Effector CD8-positive, alpha-beta T cell (primary cell): ENCODE data around the gene FUT9.
"Not testable (repeated sequence)": the region's sequence is repeated elsewhere in the genome, so short reads cannot be mapped to it uniquely, and the experiment has no call there.

Source experiments
- DNase-seq: peaks from one replicate; lab custom pipeline; 2025; lab: John Stamatoyannopoulos, UW

FUT9 gene

GRCh38 chr6:96184798-96185197, 169.0 kb downstream of the FUT9 start:
- DNase-seq, result no peak

- no peak for DNase-seq
Measured at GRCh38 chr6:96186094-96186493, 170.3 kb downstream of the FUT9 start.

DNA sequence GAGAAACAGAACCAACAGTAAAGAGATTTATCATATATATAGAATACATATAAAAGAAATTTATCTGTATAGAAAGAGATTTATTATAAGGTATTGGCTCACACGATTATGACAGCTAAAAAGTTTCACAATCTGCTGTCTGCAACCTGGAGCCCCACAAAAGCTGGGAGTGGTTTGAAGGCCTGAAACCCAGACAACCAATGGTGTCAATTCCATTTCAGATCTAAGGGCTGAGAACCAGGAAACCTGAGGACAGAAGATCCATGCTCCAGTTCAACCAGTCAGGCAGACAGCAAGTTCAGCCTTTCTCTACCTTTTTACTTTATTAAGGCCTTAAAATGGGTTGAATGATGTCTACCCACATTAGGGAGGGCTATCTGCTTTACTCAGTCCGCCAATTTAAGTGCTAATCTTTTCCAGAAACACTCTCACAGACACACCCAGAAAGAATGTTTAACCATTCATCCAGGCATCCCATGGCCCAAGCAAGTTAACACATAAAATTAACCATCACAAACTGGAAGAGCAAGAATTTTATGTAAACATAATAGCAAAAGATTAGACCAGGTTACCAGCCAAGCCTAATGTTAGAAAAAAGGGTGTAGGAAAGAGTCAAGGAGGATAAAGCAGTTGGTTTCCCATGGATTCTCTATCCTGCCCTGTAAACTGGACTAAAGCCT, 170.9 kb downstream of the FUT9 start:
- DNase-seq, result no peak

DNA sequence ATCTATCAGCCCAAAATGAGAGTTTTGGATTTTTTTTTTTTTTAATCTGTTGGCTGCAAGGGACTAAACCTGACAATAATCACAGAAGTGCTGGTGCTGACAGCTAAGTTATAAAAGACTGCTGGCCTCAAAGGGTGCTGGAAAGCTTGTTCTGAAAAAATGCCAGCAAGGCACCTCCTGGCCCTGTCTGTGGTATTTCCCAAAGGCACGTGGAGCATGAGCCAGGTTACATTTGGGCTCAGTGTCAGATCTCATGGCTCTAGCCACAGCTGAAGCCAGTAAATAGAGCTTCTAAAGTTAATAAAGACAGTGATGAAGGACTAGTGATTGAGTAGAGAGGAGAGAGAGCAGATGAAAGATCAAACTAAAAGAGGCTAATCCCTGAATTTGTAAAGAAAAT, 178.9 kb downstream of the FUT9 start:
- DNase-seq, result no peak

DNA sequence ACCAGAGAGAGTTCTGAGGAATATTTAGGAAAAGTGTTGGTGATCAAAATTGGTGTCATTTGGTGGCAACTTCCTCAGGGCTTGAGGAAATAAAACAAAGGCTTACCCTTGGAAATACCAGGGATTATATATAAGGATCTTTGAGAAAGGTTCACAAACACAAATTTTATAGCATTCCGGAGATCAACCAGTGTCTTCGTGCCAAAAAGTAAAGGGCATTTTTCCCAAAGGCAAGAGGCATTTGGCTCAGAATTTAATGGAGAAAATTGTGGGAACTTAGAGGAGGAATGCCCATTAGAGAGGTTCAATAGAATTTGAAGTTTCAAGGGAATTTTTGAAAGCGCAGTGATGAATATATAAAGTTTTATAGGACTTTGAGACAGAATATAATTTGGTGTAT, 179.5 kb downstream of the FUT9 start:
- no peak for DNase-seq

DNA sequence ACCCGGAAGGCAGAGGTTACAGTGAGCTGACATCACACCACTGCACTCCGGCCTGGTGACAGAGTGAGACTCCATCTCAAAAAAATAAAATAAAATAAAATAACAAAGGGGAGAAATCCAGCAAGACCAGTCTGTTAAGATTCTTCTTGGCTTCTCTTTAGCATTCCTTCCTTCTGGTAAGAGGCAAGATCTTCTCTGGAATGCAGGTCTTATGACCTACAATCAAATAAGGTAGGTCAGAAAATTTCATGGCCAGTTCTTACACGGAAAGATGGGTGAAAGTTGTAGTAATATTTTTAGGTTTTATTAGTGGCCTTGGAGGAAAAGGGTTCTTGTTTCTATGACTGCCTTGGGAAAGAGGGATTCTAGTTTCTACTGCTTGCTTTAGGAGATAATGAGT, 180.9 kb downstream of the FUT9 start:
- no peak for DNase-seq

- no peak for DNase-seq
Measured at GRCh38 chr6:96197241-96197640, 181.5 kb downstream of the FUT9 start.

DNA sequence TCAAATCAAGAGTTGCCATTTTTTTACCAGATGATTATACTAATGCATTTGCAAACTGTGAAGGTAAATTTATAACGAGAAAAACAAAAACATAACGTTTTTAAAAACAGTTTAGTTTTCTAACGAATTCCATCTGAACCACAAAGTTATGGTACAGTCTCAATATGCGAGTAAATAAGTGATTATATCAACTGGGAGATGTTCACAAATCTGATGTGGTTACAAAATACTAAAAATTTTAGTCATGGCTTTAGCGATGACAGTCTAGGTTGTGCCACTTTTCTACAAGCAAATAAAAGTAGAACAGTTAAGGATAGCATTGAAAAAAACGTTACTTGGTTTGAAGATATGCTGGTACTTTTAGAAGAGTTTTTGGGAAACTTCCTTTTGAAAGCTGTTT, 186.8 kb downstream of the FUT9 start:
- no peak for DNase-seq

DNA sequence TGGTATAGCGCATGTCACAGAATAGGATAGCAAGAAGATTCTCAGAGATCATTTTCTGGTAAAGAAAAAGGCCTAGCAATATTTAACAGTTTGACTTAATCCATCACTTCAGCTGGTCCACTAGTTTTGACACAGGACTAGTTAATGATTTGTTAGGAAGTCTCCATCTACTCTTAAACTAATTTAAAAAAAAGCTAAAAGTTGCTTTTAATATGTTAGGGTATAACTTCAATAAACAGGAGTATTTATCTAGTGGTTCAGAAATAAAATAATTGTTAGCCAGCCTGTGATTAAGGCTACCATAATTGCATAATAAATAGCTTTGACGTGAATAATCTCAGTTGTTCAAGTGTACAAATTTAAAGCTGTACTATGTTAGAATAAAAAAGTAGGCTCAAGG, 195.6 kb downstream of the FUT9 start:
- DNase-seq, result no peak

GRCh38 chr6:96212066-96212465, 196.3 kb downstream of the FUT9 start:
- DNase-seq, result no peak

- DNase-seq, result no peak
Measured at GRCh38 chr6:96213784-96214183, 198.0 kb downstream of the FUT9 start.

DNA sequence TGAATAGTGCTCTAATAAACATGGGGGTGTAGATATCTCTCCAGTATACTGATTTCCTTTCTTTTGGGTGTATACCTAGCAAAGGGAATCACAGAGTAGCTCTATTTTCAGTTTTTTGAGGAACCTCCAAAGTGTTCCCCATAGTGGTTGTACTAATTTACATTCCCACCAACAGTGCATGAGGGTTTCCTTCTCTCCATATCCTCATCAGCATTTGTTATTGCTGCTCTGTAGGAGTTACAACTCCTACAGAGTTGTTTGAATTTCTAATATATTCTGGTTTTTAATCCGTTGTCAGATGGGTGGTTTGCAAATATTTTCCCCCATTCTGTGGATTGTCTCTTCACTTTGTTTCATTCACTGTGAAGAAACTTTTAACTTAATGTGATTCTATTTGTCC, 207.9 kb downstream of the FUT9 start:
- no peak for DNase-seq

DNA sequence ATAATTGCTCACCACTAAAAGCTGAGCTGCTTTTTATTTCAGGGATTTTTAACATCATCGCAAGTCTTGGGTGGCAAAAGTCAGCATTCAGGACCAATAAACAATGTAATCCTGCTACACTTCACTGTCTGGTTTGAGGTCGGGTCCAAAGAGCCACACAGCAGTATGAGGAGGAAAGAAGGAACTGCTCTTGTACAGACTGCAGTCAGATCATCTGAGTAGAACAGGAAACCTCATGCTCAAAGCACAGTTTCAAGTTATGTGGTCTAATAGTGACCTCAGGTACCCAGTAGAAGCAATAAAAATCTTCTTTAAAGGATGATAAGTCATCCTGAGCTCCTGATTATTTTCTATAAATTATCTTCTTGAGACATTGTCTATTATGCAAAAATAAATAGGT, 211.4 kb downstream of the FUT9 start:
- DNase-seq, result no peak

DNA sequence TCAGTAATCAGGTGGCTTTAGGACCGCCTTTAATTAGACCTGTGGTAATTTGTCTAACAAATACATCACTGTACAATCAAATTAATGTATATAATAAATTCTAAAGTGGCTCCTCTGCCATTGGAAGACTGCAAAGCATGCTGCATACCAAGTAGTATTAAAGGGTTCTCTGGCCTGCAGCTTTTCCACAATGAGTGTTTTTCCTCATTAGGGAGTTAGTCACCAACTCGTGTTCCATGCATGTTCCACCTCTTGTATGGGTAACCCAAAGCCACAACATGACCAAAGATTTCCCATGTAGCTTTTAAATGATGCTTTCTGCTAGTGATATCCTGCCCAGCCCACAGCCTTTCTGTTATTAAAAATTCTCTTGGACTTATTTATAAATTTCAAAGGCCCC, 218.7 kb downstream of the FUT9 start:
- DNase-seq, result no peak

- no peak for DNase-seq
Measured at GRCh38 chr6:96235927-96236326, 220.2 kb downstream of the FUT9 start.

DNA sequence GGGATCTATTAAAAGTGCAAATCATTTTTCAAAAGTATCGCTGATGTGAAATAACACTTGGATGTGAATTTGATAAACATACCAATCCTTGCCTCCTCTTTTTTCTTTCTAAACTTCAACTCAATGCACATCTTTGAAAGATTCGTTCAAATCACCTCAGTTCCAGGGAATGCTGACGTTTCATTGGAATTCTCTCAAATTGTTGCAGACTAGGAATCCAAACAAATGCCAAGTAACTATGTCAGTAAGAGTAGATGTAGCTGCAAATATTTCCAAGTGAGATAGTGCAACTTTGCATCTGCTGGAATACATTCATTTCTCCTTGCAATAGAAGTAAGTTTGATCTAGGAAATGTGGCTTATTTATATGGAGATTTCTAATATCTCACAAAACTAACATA, 220.7 kb downstream of the FUT9 start:
- no peak for DNase-seq

- no peak for DNase-seq
Measured at GRCh38 chr6:96237638-96238347, 222.0 kb downstream of the FUT9 start.

DNA sequence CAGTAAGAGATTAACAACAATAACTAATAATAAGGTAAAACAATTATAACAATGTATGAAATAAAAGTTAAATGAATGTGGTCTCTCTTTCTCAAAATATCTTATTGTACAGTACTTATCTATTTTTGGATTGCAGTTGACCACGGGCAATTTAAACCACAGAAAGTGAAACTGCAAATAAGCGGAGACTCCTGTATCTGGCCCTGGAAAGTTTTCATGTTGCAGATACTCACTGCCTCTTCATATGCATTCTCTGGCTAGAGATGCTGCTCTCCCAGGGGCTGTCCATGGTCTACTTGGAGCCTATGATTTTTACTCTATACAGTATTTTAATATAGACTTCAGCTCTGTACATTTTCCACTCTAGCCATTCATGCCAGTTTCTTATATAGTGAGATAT, 230.8 kb downstream of the FUT9 start:
- no peak for DNase-seq

- no peak for DNase-seq
Measured at GRCh38 chr6:96249755-96250154, 234.0 kb downstream of the FUT9 start.

DNA sequence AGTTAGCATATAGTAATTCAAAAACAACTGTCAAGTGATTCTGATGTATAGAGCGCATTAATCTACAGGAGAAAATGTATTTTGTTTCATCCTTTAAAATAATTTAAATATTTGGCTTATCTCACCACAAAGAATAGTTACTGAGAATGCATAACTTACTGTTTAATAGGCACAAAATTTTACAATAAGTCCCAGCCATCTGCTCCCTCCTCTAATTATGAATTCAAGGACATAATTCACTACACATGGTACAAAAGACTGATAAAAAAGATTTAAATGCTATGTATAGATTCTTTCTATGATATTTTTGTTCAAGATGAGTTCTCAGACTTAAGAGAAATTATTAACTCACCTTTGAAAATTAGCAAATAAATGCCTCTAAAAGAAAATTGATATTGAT, 242.0 kb downstream of the FUT9 start:
- DNase-seq, result no peak

GRCh38 chr6:96260787-96261430, 245.1 kb downstream of the FUT9 start:
- not testable (repeated sequence) for DNase-seq
